Hepatocyte (in vitro differentiated cells): Measurements from ENCODE around the gene NHLRC4.

Experiments used
- EZH2 ChIP-seq: fragments of 200-600 bp; sonication (generic); IDR thresholded peaks from 2 replicates; pipeline ENCODE4 v1.6.1; 2016; ENCODE audit warnings: antibody characterized with exemption, mild to moderate bottlenecking, borderline replicate concordance
- TF ChIP-seq, protein P1 (sequence below): fragments of 200-600 bp; sonication (generic); IDR thresholded peaks from 2 replicates; pipeline ENCODE4 v1.5.1; 2016; ENCODE audit warnings: antibody characterized with exemption, mild to moderate bottlenecking; ENCODE audit not compliant: poor library complexity

DNA sequence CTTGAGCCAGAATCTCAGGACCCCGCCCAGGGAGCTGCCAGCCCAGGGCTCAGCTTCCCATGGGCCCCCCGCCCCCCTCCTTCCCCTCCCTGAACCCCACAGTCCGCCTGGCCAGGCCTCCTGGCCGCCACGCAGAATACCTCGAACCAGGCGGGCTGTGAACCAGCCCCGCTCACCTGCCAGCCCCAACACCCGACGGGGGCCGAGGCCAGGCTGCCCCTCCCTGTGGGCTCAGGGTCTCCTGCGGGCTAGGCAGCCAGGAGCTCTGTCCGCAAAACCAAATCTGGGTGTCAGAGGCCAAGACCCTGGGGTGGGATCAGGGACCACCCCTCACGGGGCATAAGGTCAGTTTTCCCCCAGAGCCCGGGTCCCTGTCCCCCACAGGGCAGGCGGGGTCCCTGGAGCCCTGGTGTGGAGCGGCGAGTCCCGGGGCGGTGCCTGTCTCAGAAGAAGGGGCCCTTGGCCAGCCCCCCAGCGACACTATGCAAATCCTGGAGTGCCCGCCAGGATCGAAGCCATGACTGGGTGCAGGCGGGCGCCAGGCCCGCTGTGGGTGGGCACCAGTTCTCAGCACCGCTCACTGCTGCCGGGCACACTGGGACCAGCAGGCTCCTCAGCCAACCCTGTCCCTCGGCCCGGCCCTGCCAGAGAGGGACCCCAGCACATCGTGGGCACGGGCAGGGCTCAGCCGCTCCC lies 13.1 kb upstream of the NHLRC4 start:
- TF ChIP-seq, protein P1, sequence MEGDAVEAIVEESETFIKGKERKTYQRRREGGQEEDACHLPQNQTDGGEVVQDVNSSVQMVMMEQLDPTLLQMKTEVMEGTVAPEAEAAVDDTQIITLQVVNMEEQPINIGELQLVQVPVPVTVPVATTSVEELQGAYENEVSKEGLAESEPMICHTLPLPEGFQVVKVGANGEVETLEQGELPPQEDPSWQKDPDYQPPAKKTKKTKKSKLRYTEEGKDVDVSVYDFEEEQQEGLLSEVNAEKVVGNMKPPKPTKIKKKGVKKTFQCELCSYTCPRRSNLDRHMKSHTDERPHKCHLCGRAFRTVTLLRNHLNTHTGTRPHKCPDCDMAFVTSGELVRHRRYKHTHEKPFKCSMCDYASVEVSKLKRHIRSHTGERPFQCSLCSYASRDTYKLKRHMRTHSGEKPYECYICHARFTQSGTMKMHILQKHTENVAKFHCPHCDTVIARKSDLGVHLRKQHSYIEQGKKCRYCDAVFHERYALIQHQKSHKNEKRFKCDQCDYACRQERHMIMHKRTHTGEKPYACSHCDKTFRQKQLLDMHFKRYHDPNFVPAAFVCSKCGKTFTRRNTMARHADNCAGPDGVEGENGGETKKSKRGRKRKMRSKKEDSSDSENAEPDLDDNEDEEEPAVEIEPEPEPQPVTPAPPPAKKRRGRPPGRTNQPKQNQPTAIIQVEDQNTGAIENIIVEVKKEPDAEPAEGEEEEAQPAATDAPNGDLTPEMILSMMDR: no peak
- TF ChIP-seq EZH2: no peak
